ENCODE measurements around the gene GJC1.
"Not testable (repeated sequence)": the region's sequence is repeated elsewhere in the genome, so short reads cannot be mapped to it uniquely, and the experiment has no call there.

GJC1 gene

DNA sequence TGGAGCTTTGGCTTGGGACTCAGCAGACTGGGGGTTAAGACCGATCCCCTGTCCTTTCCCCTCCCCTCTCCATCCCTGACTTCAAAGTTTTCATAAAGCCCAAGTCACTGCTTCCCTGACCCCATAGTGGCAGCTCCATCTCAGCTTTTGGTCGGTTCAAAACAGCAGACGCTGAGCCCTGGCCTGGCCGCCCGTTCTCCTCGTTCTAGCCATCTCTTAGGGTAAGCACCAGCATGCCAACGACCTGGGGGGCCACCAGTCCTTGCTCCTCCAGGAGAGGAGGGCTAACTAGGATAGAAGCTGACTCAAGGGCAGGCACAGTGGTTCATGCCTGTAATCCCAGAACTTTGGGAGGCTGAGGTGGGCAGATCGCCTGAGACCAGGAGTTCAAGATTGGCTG lies 16.1 kb upstream of the GJC1 start:
- DNase-seq = no peak

DNA sequence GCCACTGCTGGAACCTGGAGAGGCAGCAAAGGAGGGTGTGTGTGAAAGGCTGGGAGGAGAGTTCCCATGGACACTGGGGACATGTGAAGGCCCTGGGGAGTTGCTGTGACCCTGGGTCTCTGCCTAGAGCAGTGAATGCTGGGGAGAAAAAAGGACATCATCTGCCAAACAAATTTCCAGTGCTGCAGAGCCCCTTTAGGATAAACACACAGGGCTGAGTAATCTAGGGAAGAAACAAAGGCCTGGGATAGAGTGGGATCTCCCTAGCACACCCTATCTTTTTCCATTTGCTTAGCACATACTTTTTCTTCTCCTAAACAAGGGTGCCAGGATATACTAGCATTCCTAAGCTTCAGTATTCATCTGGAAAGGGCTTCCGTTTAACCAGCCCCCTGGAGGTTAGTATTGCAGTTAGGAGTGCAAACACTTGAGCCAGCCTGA lies 14.3 kb upstream of the GJC1 start:
- DNase-seq = no peak

DNA sequence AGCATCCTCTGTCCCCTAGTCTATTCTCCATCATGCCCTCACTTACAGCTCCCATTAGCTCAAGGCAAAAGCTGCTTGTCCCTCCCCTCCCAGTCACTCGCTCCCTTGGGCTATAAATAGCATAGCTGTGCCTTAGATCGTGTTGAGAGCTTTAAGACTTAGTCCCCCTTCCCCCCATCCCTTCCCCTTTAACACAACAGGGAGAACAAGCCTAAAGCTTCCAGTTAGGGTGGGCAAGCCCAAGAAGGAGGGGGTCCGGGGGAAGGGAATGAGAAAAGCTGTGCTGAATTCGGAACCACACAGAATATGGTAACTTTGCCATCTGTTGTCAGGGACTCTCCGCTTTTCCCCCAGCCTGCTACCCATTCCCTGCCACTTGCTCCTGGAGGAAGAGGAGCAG lies 12.7 kb upstream of the GJC1 start:
- no peak for DNase-seq

DNA sequence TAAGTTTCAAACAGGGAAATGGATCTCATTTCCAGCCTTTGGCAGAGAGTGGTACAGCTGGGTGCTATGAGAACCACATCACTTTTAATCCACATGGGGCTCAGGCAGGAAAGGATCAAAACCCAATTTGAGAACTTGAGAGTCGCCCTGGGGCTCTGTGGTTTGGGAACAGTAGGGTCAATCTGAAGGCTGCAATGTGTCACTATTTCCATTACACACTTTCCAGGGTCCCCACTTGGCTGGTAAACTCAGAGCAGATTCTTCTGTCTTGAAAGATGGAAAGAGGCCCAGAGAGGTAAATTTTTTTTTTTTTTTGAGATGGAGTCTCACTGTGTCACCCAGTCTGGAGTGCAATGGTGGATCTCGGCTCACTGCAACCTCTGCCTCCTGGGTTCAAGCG lies 10.8 kb upstream of the GJC1 start:
- DNase-seq = no peak

DNA sequence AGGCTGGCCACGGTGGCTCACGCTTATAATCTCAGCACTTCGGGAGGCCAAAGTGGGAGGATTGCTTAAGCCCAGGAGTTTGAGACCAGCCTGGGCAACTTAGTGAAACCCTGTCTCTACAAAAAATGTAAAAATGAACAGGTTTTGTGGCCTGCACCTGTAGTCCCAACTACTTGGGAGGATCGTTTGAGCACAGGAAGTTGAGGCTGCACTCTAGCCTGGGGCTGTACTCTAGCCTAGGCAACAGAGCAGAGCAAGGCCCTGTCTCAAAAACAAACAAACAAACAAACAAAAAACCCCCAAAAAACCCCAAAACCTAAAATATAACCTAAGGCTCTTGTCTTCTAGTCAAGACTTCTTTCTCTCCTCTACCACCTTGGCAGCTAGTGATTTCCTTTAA lies 10.2 kb upstream of the GJC1 start:
- DNase-seq = no peak

DNA sequence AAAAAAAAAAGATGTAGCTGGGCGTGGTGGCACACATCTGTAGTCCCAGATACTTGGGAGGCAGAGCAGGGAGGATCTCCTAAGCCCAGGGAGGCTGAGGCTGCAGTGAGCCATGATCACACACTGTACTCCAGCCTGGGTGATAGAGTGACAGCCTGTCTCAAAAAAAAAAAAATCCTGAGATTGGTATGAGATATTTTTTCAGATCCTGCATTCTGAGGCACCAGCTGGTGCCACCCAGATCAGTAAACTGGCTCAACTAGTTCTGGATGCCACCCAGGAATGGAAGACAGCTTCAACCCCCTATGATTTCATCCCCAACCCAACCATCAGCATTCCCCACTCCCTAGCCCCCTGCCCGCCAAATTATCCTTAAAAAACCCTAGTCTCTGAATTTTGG lies 7.1 kb upstream of the GJC1 start:
- no peak for DNase-seq

DNA sequence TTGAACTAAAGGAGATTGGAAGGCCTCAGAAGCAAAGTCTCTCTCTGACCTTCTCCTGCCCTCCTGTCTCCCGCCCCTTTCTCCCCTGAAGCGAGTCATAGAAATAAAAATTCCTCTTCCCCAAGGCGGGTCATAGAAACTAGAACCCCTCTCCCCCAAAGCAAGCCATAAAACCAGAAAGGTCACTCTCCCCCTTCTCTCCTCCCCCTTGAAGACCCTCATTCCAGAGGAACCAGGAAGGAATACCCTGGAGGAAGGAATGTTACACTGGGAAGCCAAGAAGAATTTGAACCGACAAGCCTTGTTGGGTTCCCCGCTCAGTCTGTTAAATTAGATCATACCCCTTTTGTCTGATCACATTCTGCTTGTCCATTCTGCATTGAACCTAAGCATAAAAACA lies 2.7 kb upstream of the GJC1 start:
- peak; percentile 28 for DNase-seq

DNA sequence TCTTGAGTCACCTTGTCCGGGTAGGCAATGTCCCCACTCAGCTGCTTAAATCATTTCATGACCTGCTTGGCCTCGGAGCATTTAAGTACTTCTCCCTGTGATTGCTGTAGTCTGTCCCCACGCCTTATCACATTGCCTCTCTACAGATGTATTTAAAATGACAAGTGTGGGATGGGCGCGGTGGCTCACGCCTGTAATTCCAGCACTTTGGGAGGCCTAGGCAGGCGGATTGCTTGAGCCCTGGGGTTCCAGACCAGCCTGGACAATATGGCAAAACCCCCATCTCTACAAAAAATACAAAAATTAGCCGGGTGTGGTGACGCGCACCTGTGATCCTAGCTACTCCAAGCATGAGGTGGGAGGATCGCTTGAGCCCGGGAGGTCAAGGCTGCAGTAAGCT lies 1.3 kb upstream of the GJC1 start:
- DNase-seq = no peak

DNA sequence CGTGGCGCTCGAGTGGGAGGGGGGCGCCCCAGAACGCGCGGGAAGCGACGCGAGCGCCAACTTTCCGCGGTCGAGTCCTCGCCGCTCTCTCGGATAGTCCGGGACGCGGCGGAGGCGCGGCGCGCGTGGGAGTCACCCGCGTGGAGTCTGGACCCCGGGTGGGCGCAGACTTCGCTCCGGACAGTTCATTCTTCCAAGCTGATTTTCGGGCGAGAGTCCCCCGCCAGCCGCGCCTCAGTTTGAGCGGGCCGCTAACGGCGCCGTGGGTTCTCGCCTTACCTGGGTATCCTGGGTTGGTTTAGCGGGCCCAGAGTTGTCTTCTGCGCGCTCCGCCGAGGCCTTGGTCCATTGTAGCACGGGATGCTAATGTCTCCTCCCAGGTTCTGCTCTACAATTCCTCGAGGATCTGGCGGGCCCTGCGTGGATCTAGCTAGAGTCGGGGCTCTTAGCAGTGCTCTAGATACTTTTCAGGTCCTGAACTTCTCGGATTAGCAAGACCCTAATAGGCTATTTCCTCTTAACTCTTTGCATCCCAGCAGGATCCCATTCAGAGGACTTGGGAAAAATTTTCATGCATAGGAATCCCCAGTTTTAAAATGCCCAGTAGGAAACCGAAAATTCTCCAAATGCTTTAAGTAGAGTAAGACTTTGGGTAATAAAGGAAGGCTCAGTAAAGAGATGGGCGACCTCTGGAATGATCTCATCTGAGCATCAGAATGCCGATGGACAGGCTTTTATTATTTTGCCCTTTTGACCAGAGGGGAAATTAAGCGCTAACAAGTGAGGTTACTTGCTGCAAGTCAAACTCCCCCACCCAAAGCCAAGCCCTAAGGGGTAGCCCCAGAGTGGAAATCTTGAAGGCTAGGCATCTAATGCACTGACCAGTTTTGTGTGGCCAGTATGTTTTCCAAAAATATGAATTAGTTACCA lies 537 bp upstream of the GJC1 start:
- DNase-seq = peak; percentile 77

DNA sequence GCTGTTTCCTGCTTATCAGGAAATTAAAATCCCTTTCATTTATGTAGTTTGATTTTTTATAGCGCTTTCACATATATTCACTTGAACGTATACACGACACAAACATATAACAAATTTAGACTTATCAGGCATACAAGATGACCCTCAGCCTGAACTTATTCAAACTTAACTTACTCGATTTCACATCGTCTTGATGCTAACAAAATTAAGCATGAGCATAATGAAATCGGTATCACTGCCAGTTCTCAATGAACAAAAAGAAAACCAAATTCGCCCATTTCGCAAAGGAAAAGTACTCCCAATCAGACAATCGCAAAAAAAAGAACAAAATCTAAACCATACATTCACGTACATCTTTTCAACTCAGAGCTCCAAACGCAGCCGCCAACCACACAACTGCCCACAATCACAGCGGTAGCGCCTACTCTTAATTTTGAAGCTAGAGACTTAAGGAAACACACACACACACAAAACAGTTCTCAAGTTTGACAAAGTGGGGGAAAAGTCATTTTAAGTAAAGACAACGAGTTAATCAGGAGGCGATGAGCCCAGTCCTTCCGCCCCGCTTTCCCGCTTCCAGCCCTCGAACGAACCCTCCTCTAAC lies 1.1 kb downstream of the GJC1 start:
- DNase-seq = no peak

DNA sequence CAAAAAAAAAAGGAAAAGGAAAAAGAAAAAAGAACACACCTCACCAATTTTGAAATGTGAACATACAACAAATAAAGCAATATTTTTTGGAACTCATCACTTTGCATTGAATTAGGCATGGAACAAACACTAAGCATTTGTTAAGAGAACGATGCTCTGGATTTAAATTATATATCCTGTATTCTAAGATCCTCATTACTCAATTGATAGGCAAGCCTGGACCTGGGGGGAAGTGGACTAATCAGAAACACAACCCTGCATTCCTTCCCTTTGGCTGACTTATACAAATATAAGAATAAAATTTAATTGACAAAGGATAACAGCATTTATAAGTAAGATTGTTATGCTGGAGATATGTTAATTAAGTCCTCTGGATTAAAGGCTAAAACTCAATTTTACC lies 2.2 kb downstream of the GJC1 start:
- DNase-seq = no peak

DNA sequence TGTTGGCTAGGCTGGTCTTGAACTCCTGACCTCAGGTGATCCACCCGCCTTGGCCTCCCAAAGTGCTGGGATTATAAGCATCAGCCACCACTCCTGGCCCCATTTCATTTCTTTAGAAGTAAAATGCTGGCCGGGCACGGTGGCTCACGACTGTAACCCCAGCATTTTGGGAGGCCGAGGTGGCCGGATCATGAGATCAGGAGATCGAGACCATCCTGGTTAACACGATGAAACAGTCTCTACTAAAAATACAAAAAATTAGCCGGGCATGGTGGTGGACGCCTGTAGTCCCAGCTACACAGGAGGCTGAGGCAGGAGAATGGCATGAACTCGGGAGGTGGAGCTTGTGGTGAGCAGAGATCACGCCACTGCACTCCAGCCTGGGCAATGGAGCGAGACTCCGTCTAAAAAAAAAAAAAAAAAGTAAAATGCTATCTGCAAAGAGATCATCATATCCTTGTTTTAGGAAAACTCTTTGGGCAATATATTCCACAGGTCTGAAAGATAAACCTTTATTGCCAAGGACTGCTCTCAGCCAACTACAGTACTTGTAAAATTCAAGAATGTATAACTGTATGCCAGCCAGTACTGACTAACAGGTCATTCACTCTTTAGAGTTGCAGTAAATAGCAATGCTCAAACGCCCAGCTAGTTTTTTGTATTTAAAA lies 3.8 kb downstream of the GJC1 start:
- DNase-seq = no peak

DNA sequence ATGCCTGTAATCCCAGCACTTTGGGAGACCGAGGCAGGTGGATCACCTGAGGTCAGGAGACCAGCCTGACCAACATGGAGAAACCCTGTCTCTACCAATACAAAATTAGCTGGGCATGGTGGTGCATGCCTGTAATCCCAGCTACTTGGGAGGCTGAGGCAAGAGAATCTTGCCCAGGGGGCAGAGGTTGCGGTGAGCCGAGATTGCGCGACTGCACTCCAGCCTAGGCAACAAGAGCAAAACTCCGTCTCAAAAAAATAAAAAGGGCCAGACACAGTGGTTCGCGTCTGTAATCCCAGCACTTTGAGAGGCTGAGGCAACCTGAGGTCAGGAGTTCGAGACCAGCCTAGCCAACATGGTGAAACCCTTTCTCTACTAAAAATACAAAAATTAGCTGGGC lies 4.9 kb downstream of the GJC1 start:
- not testable (repeated sequence) for DNase-seq

DNA sequence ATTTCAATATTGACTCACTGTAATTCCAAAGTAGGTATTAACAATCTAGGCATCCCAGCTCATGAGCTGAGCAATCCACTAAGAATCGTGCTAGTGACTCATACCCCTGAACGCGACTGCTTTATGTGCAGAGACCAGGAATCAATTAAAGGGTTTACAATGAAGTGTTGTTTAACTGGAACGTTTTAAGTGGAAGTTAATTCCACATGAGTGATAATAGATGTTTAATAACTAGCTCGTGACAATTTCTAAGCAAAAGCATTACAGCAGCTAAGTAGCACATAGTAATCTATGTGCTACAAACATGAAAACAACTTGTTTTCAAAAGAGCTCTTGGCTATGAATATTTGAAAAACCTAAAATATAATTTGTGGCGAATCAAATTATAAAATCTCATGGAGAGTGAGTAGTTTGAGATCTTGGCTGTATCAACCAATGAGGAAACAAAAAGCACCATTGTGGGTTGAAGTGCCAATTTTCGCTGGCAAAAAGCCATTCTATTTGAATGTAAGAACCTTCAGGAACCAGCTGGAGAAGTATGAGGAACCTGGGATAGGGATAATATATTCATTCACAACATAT lies 9.4 kb downstream of the GJC1 start:
- no peak for DNase-seq

DNA sequence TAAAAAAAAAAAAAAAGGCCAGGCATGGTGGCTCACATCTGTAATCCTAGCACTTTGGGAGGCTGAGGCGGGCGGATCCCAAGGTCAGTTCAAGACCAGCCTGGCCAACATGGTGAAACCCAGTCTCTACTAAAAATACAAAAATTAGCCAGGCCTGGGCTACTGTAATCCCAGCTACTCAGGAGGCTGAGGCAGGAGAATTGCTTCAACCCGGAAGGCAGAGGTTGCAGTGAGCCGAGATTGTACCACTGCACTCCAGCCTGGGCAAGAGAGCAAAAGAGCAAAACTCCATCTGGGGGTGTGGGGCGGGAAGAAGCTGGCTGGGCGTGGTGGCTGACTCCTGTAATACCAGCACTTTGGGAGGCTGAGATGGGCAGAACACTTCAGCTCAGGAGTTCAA lies 11.6 kb downstream of the GJC1 start:
- not testable (repeated sequence) for DNase-seq

DNA sequence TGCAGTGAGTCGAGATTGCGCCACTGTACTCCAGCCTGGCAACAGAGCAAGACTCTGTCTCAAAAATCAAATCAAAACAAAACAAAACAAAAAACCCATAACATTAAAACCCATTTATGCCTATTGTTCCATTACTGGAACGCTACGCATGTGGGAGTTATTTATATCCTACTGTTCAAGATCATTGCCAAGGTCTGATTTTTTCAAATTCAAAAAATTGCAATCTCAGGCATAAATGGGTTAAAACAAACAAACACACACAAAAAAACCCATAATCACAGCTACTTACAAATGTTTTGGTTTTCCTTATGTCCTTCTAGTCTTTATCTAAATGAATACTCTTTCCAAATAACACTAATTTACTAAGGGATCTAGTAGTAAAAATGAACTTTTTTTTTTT lies 17.8 kb downstream of the GJC1 start:
- no peak for DNase-seq

DNA sequence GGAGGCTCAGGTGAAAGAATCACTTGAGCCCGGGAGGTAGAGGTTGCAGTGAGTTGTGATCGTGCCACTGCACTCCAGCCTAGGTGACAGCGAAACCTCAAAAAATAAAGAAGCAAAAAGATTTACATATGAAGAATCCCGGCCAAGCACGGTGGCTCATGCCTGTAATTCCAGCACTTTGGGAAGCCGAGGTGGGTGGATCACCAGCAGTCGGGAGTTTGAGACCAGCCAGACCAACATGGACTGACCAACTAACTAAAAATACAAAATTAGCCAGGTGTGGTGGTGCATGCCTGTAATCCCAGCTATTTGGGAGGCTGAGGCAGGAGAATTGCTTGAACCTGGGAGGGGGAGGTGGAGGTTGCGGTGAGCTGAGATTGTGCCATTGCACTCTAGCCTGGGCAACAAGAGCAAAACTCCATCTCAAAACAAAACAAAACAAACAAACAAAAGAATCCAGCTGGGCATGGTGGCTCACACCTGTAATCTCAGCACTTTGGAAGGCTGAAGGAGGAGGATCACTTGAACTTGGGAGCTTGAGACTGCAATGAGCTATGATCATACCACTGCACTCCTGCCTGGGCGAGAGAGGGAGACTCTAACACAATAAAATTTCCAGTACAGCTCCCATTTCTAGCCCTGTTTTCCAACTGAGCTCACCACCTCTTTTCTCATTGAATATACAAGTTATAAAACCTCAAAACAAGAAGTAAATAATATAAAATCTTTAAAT lies 21.3 kb downstream of the GJC1 start:
- not testable (repeated sequence) for DNase-seq

DNA sequence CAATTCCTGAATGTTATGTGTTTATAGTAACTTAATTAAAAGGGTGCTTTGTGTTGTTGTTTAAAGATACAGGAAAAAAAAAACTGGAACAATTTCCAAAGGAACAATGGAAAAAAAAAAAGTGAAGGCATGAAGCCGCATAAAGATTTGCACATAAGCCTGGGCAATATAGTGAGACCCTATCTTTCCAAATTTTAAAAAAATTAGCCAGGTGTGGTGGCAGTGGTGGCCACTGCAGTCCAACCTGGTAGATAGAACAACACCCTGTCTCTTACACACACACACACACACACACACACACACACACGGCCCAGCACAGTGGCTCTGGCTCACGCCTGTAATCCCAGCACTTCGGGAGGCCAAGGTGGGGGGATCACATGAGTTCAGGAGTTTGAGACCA lies 21.9 kb downstream of the GJC1 start:
- DNase-seq = no peak

DNA sequence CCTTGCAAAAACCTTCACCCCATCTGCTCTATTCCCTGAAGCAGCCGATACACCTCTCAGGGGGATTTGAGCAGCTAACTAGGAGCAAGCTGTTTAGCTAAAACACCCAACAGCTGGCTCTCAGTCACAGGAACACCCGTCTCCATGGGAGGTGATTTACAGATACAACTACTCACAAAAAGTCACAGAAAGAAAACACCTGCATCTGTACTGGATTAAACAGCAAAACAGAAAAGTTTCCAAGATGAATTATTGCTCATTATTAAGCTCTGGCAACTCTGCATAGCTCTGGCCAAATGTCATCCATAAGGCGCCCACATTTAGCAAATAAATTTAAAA lies 22.3 kb downstream of the GJC1 start:
- no peak for DNase-seq

DNA sequence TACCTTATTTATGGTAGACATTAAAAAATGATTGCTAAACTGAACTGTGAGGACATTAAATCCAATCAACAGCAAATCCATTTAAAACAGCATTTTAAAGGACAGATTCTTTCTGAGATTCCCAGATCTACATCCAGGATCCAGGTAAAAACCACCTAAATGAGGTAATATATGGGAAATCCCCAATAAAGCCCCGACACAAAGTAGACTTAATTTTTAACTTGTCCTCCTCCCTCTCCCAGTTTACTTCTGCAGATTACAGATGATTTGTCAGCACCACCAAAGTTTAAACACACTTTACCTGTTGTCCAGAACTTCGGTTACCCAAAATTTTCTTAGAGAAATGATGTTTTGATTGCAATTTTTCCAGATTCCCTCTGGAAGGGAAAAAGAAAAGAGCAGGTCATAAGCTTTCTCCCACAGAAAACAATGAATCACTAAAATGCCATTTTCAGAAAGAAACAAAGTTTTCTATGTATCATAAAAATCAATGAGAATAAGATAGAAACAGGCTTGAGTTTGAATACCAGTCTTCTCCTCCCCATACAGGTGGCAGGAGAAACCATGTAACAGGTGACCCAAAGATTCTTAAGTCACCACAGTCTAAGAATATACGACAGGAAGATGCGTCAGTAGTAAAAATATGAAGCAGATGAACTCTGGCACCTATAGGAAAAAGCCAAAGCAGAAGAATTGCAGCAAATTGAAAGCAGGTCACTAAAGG lies 22.8 kb downstream of the GJC1 start:
- DNase-seq = no peak

DNA sequence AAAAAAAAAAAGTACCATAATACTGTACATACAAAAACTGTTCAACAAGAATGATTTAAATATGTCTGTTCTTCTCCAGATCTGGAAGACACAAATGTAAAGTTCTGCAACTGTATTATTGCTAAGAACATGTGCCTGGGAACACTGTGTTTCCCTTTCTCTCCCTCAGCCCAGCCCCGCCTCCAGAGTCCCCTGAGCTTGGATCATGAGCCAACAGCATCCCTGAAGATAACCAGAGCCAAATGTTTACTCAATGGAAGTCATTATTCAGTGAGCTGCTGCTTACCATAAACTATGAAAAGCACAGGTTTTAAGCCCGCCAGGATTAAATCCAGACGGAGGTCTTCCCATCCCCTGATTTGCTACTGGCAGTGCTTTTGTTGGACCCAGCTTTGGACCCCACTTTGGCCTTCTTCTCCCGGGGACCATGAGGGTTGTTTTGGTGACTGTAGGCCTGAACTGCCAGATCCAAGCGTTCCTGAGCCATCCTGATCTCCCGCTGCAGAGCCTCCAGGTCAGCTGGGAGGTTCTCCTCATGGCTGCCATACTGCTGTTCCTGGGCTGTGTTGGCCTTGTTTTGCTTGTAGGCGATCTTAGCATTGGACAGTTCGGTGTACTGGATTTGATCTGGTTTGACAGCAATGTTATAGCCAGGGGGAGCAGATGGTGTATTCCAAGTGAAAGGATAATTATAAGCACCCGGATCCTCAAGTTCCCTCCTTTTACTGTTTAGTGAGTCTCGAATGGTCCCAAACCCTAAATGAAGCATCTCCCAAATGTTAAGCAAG lies 25.6 kb downstream of the GJC1 start:
- DNase-seq = no peak
